ENCODE data around the gene OR51G2. TPM values are rescaled to one million over a fixed set of nuclear protein-coding genes. Genes with fewer than 3 reads are reported as not detected.

OR51G2 gene
- total RNA-seq, 1 experiment from 2014 or later, result not detected

GRCh38 chr11:4881188-4881587, 38.0 kb downstream of the OR51G2 start:
- Mint-ChIP-seq H3K9me3 (ENCODE audit: unreplicated experiment) (no peaks in the 10 kb centered on the region), H3K27me3 (ENCODE audit: insufficient read depth, unreplicated experiment) (peaks cover 46% of the 10 kb centered on the region), H3K36me3 (ENCODE audit: insufficient read depth, unreplicated experiment) (no peaks in the 10 kb centered on the region), H3K4me1 (ENCODE audit: insufficient read depth, unreplicated experiment) (no peaks in the 10 kb centered on the region), H3K4me3 (ENCODE audit: unreplicated experiment) (no peak overlapping the region), H3K27ac (ENCODE audit: low read depth, unreplicated experiment) (no peak overlapping the region)
- no peak for DNase-seq (ENCODE audit: unreplicated experiment)
- no TSS peak for BruUV-seq (replicated peaks)
- ChIA-PET POLR2A (no interaction called here), CTCF (interaction anchor here (0.6 kb wide), 1 partner anchor 1525 kb away, joined by 4 read pairs; no protein-coding TSS in a partner anchor)
- intact Hi-C loops (cut with micrococcal nuclease), result no loop called here
- no peak for TF ChIP-seq CTCF (IDR thresholded peaks at IDR 0.05; ENCODE audit: unreplicated experiment)

GRCh38 chr11:4865855-4866254, 53.3 kb downstream of the OR51G2 start:
- intact Hi-C loops (cut with micrococcal nuclease), result no loop called here
- Mint-ChIP-seq H3K27ac (ENCODE audit: low read depth, unreplicated experiment) (no peak overlapping the region), H3K4me1 (ENCODE audit: insufficient read depth, unreplicated experiment) (no peaks in the 10 kb centered on the region), H3K36me3 (ENCODE audit: insufficient read depth, unreplicated experiment) (no peaks in the 10 kb centered on the region), H3K9me3 (ENCODE audit: unreplicated experiment) (peaks cover 8% of the 10 kb centered on the region), H3K4me3 (ENCODE audit: unreplicated experiment) (no peak overlapping the region), H3K27me3 (ENCODE audit: insufficient read depth, unreplicated experiment) (peaks cover 13% of the 10 kb centered on the region)
- ChIA-PET CTCF (interaction anchor here (0.8 kb wide), 1 partner anchor 230 kb away, joined by 3 read pairs; no protein-coding TSS in a partner anchor), POLR2A (no interaction called here)
- BruUV-seq (replicated peaks), result no TSS peak
- no peak for DNase-seq (ENCODE audit: unreplicated experiment)
- TF ChIP-seq CTCF (IDR thresholded peaks at IDR 0.05; ENCODE audit: unreplicated experiment), result no peak

GRCh38 chr11:4863876-4864275, 55.3 kb downstream of the OR51G2 start:
- ChIA-PET CTCF (no interaction called here), POLR2A (no interaction called here)
- H3K27me3 Mint-ChIP-seq (ENCODE audit: insufficient read depth, unreplicated experiment), result peaks cover 13% of the 10 kb centered on the region
- no peaks in the 10 kb centered on the region for H3K36me3 Mint-ChIP-seq (ENCODE audit: insufficient read depth, unreplicated experiment)
- TF ChIP-seq CTCF (IDR thresholded peaks at IDR 0.05; ENCODE audit: unreplicated experiment), result no peak
- H3K9me3 Mint-ChIP-seq (ENCODE audit: unreplicated experiment), result peaks cover 16% of the 10 kb centered on the region
- no peak for DNase-seq (ENCODE audit: unreplicated experiment)
- H3K4me3 Mint-ChIP-seq (ENCODE audit: unreplicated experiment), result no peak overlapping the region
- H3K27ac Mint-ChIP-seq (ENCODE audit: low read depth, unreplicated experiment), result no peak overlapping the region
- no TSS peak for BruUV-seq (replicated peaks)
- intact Hi-C loops (cut with micrococcal nuclease), result no loop called here
- no peaks in the 10 kb centered on the region for H3K4me1 Mint-ChIP-seq (ENCODE audit: insufficient read depth, unreplicated experiment)

Other genes with a start within 250 kb of the OR51G2 start
- not detected in 2 replicates for gene OR51E2, start 221.5 kb downstream of the OR51G2 start, total RNA-seq (2022)
- gene MMP26, start 214.6 kb downstream of the OR51G2 start, total RNA-seq (2022), result not detected in 2 replicates
- gene OR51F1, start 149.4 kb downstream of the OR51G2 start, total RNA-seq (2022), result not detected in 2 replicates
- gene OR52R1, start 115.0 kb downstream of the OR51G2 start, total RNA-seq (2022), result not detected in 2 replicates
- not detected in 2 replicates for gene OR51F2, start 98.0 kb downstream of the OR51G2 start, total RNA-seq (2022)
- not detected in 2 replicates for gene OR51S1, start 70.1 kb downstream of the OR51G2 start, total RNA-seq (2022)
- not detected in 2 replicates for gene OR51T1, start 37.5 kb downstream of the OR51G2 start, total RNA-seq (2022)
- gene OR51A7, start 15.6 kb downstream of the OR51G2 start, total RNA-seq (2022), result not detected in 2 replicates
- not detected in 2 replicates for gene OR51G1, start 5.0 kb upstream of the OR51G2 start, total RNA-seq (2022)
- gene OR51A4, start 28.3 kb upstream of the OR51G2 start, total RNA-seq (2022), result not detected in 2 replicates
- gene OR51A2, start 36.4 kb upstream of the OR51G2 start, total RNA-seq (2022), result not detected in 2 replicates
- gene OR51L1, start 75.5 kb upstream of the OR51G2 start, total RNA-seq (2022), result not detected in 2 replicates
- gene OR52J3, start 127.2 kb upstream of the OR51G2 start, total RNA-seq (2022), result not detected in 2 replicates
- gene OR52E2, start 140.3 kb upstream of the OR51G2 start, total RNA-seq (2022), result not detected in 2 replicates
- gene OR52E1, start 150.2 kb upstream of the OR51G2 start, total RNA-seq (2022), result not detected in 2 replicates
- gene OR52A5, start 219.0 kb upstream of the OR51G2 start, total RNA-seq (2022), result not detected in 2 replicates
- gene OR52A1, start 235.4 kb upstream of the OR51G2 start, total RNA-seq (2022), result not detected in 2 replicates